Endothelial cell of umbilical vein (primary cell): ENCODE measurements around the gene FBXW4. TPM values are rescaled to one million over a fixed set of nuclear protein-coding genes. Genes with fewer than 3 reads are reported as not detected.

Source experiments
- BruUV-seq: library from RNA; stranded (reverse); fragments of 400-500 nt; replicated peaks from 2 replicates; lab custom pipeline; 2021; lab: Mats Ljungman, UMichigan
- CTCF ChIA-PET: fragments of 300-600, 350-600 bp; sonication (Branson Sonifier 250); formaldehyde crosslinking; loops from one replicate; lab custom pipeline; 2021; ENCODE audit warnings: antibody characterized with exemption, inconsistent platforms; lab: Charles Lee
- POLR2A ChIA-PET: fragments of 300-600, 350-600 bp; sonication (Branson Sonifier 250); formaldehyde crosslinking; loops from one replicate; lab custom pipeline; 2021; ENCODE audit warnings: antibody characterized with exemption, inconsistent platforms; lab: Charles Lee
- DNase-seq: peaks from one replicate; pipeline ENCODE4 v3.0.0-alpha.2; 2011; ENCODE audit warnings: low read depth, low spot score
- FAIRE-seq: peaks from 2 replicates; lab custom pipeline; 2011; peaks lifted over from hg19 to GRCh38; lab: Jason Lieb, UNC
- H2AFZ ChIP-seq: 2 replicates; pipeline ENCODE4 v1.6.0; 2012; ENCODE audit warnings: low read depth, low read length, control low read depth, inconsistent platforms
- H3K27ac ChIP-seq: 2 replicates; pipeline ENCODE4 v1.5.1; 2011; ENCODE audit warnings: low read depth, mild to moderate bottlenecking, control low read depth, low read length, moderate library complexity; ENCODE audit not compliant: insufficient read depth
- H3K27me3 ChIP-seq, 2 experiments: 2 replicates each; pipeline versions ENCODE4 v1.6.0 to v1.6.1; 2011; ENCODE audit warnings: low read length in 2 of 2, mixed read lengths in 1 of 2; ENCODE audit not compliant: control insufficient read depth in 2 of 2, insufficient read depth in 2 of 2
- H3K36me3 ChIP-seq, 2 experiments: 2 replicates in 1 of 2; 3 replicates in 1 of 2; pipeline ENCODE4 v1.5.1; 2011; ENCODE audit warnings: low read length in 2 of 2, mild to moderate bottlenecking in 1 of 2, moderate library complexity in 1 of 2; ENCODE audit not compliant: control insufficient read depth in 2 of 2, insufficient read depth in 2 of 2; ENCODE audit errors: extremely low read depth in 1 of 2
- H3K4me1 ChIP-seq: 3 replicates; pipeline ENCODE4 v1.5.1; 2011; ENCODE audit warnings: mild to moderate bottlenecking, low read length; ENCODE audit not compliant: control insufficient read depth, insufficient read depth; ENCODE audit errors: extremely low read depth
- H3K4me2 ChIP-seq: 2 replicates; pipeline ENCODE4 v1.6.1; 2011; ENCODE audit warnings: low read length, control low read depth, mixed read lengths; ENCODE audit not compliant: insufficient read depth
- H3K4me3 ChIP-seq, 3 experiments: fragments of 200-600 bp in 1 of 3; sonication (generic), shearing (Covaris generic) in 1 of 3; replicated peaks in 1 of 3; 2 replicates each; pipeline ENCODE4 v1.5.1; 2011 to 2016; ENCODE audit warnings: control low read depth in 3 of 3, low read length in 3 of 3, mild to moderate bottlenecking in 2 of 3, inconsistent platforms in 1 of 3, low read depth in 1 of 3, moderate library complexity in 1 of 3; ENCODE audit not compliant: insufficient read depth in 1 of 3
- H3K79me2 ChIP-seq: 2 replicates; pipeline ENCODE4 v1.6.0; 2012; ENCODE audit warnings: low read length, inconsistent platforms; ENCODE audit not compliant: control insufficient read depth, insufficient read depth
- H3K9ac ChIP-seq: replicated peaks from 2 replicates; pipeline ENCODE3; 2011; ENCODE audit warnings: low read length, control low read depth; ENCODE audit not compliant: insufficient read depth; ENCODE audit errors: extremely low read depth
- H3K9me1 ChIP-seq: replicated peaks from 3 replicates; pipeline ENCODE4 v1.6.0; 2011; ENCODE audit warnings: mild to moderate bottlenecking, low read length; ENCODE audit not compliant: control insufficient read depth, insufficient read depth; ENCODE audit errors: extremely low read depth
- H3K9me3 ChIP-seq: replicated peaks from 2 replicates; pipeline ENCODE4 v1.5.1; 2012; ENCODE audit warnings: low read length, inconsistent platforms; ENCODE audit not compliant: control insufficient read depth, insufficient read depth
- H4K20me1 ChIP-seq: replicated peaks from 2 replicates; pipeline ENCODE3; 2011; ENCODE audit warnings: mild to moderate bottlenecking, low read length; ENCODE audit not compliant: control insufficient read depth, insufficient read depth; ENCODE audit errors: extremely low read depth
- CTCF ChIP-seq, 2 donors: IDR thresholded peaks; 1 replicate in 1 of 2; 2 replicates in 1 of 2; pipeline ENCODE4 v1.5.1; 2011; ENCODE audit warnings: low read length in 2 of 2, mild to moderate bottlenecking in 2 of 2, moderate library complexity in 2 of 2, control low read depth in 1 of 2, inconsistent platforms in 1 of 2, low read depth in 1 of 2; ENCODE audit not compliant: insufficient read depth in 1 of 2; ENCODE audit errors: extremely low read depth in 1 of 2
- EZH2 ChIP-seq: IDR thresholded peaks from 2 replicates; pipeline ENCODE4 v1.6.1; 2012; ENCODE audit warnings: borderline replicate concordance, low read depth, mild to moderate bottlenecking, moderate library complexity, low read length, inconsistent platforms; ENCODE audit not compliant: severe bottlenecking
- FOS ChIP-seq: IDR thresholded peaks from 2 replicates; pipeline ENCODE4 v1.6.1; 2011; ENCODE audit warnings: mild to moderate bottlenecking, low read length, moderate library complexity, borderline replicate concordance; ENCODE audit not compliant: insufficient read depth
- GATA2 ChIP-seq: IDR thresholded peaks from 2 replicates; pipeline ENCODE4 v1.7.0; 2011; ENCODE audit warnings: low read depth, mild to moderate bottlenecking, moderate library complexity, mixed read lengths, low read length; ENCODE audit not compliant: insufficient read length, insufficient read depth
- JUN ChIP-seq: IDR thresholded peaks from 2 replicates; pipeline ENCODE4 v1.6.1; 2011; ENCODE audit warnings: borderline replicate concordance, low read depth; ENCODE audit not compliant: insufficient read length, insufficient read depth
- MAX ChIP-seq: IDR thresholded peaks from 2 replicates; pipeline ENCODE4 v1.6.1; 2011; ENCODE audit not compliant: insufficient read depth, insufficient read length
- MYC ChIP-seq: IDR thresholded peaks from one replicate; pipeline ENCODE4 v1.6.1; 2011; ENCODE audit warnings: mild to moderate bottlenecking, low read depth, low read length
- POLR2A ChIP-seq: IDR thresholded peaks from 2 replicates; pipeline ENCODE4 v1.6.1; 2012; ENCODE audit warnings: low read depth, mild to moderate bottlenecking, control low read depth, low read length
- POLR2AphosphoS5 ChIP-seq: IDR thresholded peaks from 2 replicates; pipeline ENCODE4 v1.6.1; 2012; ENCODE audit warnings: low read depth, mild to moderate bottlenecking, control low read depth, low read length, moderate library complexity; ENCODE audit not compliant: insufficient read depth
- dilution Hi-C: fragments of 300-500 bp; cut with MboI; formaldehyde crosslinking; loops from one replicate; pipeline ENCODE4 v1.15.0; 2019; ENCODE audit warnings: low sequenced_read_pairs; ENCODE audit not compliant: extremely low pct_ligation_motif_present
- intact Hi-C: fragments of 100-400 bp; cut with micrococcal nuclease; formaldehyde crosslinking; loops from one replicate; pipeline ENCODE4 v1.10.0; 2022
- polyA plus RNA-seq, 4 experiments: library from polyadenylated mRNA; depleted of rRNA in 3 of 4; stranded (reverse) in 3 of 4; unstranded in 1 of 4; fragments of >200 nt; gene quantifications; 2 replicates each; pipeline versions ENCODE4 v1.2.1 to v1.2.3, GENCODE V29; 2011 to 2012; ENCODE audit warnings: missing spikeins in 1 of 4
- total RNA-seq: library from RNA; stranded (reverse); gene quantifications from 2 replicates; pipeline ENCODE4 v1.2.3, GENCODE V29; 2021

The FBXW4 gene
- total and polyA plus RNA-seq, 2 donors (not counting 3 experiments of a cell fraction or from before 2014, with no cell fraction given) = 20.8 to 21.1 TPM

- Histone ChIP-seq H3K79me2 (no peaks in the 10 kb centered on the region), H3K9me3 (no peaks in the 10 kb centered on the region), H2AFZ (no peak overlapping the region), H3K4me3 (no peak overlapping the region), H3K4me1 (peaks cover 4% of the 10 kb centered on the region), H3K9me1 (no peaks in the 10 kb centered on the region), H3K9ac (no peak overlapping the region), H4K20me1 (no peaks in the 10 kb centered on the region), H3K4me2 (no peak overlapping the region), H3K36me3 (no peaks in the 10 kb centered on the region), H3K27me3 (peaks cover 26 to 27% of the 10 kb centered on the region in 2 experiments), H3K27ac (no peak overlapping the region)
- intact Hi-C loops = no loop called here
- TF ChIP-seq MAX (no peak), MYC (no peak), GATA2 (no peak), EZH2 (no peak), POLR2AphosphoS5 (no peak), FOS (no peak), CTCF (IDR thresholded peaks at IDR 0.05; ENCODE audit: extremely low read depth in 1 of 2, insufficient read depth in 1 of 2, low read depth in 1 of 2, low read length in 2 of 2) (no peak), JUN (no peak), POLR2A (no peak)
- FAIRE-seq (no peak), DNase-seq (no peak)
- dilution Hi-C loops = no loop called here
- CTCF ChIA-PET = no interaction called here
- POLR2A ChIA-PET = no interaction called here
- BruUV-seq = no TSS peak
Observed at GRCh38 chr10:101565370-101565900, 129.5 kb downstream of the FBXW4 start.
